Kidney glomerular epithelial cell (primary cell): Measurements from ENCODE around the gene CEP126.
"Not testable (repeated sequence)": the region's sequence is repeated elsewhere in the genome, so short reads cannot be mapped to it uniquely, and the experiment has no call there.

Source experiments
- DNase-seq: peaks from one replicate; lab custom pipeline; 2025; lab: John Stamatoyannopoulos, UW

CEP126 gene

DNA sequence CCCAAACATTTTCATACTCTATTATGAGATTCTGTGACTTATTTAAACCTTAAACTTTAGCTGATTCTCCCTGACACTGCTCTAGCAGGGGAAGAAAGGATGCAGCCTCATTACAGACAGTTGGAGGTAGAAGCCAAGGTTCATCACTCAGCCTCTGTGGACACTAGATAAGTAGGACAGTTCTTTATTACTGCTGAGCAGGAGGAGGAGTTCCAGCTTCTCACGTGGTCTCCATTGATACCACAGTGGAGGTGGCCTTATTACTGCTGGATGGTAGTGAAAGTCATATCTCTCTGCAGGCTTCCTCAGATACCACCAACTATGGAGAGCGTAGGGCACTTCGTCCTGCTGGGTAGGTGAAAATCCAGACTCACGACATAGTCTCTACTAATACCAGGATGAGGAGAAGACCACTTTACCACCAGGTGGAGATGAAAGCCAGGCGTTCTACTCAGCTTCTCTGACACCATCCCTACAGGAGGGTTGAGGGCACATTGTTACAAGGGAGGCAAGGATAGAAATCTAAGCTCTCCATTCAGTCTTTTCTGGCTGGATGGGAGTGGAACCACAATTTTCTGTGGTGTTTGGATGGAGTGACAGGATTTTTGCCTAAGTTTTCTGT lies 14.6 kb downstream of the CEP126 start:
- DNase-seq, result no peak

DNA sequence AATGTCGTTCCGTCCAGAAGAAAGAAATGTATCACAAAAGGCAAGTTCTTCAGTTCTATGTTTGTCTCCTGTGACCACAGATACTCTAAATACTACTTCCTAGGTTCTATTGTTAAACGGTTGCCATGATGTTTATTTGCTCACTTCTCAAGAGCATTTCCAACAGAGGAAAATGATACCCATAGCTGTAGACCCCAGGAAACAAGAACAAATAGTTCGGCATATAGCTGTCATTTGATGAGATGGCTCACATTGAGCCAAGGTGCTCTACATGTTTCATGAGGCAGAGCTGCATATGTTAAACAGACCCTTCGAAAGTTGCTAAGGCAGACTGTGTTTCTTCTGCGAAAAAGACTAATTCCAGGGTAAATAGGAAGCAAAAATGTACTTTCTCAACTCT lies 16.9 kb downstream of the CEP126 start:
- no peak for DNase-seq

DNA sequence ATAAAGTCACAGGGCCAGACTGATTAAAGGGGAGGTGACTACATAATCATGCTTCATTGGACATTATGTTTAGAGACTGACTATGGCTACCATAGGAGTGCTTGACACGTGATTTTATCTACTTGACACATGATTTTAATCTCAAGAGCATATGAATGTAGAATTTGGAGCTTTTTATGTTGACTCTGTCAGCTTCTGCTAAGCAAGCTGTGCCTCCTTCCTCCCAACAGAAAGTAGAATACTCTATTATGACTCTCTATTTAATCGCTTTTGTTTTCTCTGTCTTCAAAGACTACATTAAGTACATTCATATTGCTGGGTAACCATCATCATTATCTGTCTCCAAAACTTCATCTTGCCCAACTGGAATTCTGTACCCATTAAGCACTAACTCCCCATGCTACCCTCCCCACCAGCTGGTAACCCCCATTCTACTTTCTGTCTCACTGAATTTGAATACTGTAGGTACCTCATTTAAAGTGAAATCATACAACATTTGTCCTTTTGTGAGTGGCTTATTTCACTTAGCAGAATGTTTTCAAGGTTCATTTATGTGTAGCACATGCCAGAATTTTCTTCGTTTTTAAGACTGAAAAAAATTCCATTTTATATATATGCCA lies 26.2 kb downstream of the CEP126 start:
- no peak for DNase-seq

DNA sequence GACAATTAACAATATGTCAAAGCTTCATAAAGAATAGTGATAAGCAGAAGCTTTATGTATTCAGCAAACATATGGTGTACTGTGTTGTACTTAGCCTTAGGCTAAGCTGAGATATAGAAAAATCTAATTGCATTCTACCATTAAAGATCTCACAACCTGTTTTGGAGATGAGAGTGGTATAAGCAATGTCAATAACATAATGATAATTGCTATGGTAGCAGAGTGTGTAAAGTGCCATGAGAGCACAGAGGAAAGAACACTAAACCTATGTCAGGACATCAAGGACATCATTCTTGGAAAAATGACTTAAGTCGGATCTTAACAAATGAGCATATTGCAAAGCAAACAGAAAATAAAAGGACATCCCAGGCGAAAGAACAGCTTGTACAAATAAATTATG lies 30.1 kb downstream of the CEP126 start:
- no peak for DNase-seq

DNA sequence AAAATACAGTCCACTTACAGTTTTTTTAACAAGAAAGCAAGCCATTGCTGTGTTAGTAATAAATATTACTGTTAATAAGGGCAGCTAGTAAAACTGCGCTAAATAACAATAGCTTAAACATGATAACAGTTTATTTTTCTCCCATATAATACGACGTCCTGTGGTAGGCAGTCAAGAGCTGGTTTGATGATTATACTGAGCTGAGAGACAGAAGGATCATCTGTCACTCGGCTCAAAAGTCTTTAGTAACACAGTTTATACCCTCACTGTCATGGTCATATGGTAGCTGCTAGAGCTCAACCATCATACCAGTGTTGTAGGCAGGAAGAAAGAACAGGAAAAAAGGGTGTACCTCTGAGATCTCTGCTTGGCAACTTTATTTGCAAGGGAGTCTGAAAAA lies 30.6 kb downstream of the CEP126 start:
- DNase-seq, result no peak

DNA sequence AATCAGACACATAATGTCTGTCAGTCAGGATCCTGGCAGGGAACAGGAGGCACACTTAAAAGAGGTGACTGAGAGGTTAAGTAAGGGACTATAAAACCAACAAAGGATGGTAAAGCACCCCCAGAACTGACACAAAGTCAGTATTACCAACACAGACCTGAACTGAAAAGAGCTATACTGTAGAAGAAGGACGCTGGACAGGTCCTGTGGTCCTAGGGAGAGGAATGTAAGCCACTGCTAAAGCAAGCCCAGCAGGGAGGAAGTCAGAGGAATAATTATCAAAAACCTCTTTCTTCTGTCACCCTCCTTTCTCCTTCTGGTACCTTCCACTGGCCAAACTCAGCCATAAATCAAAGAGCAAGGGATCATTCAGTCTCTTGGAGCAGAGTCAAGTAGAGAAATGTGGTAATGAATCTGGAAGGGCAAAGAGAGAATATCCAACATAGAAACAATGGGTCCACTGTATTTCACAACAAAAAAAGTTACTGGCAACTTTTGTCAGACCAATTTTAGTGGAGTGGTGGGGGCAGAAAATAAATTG lies 34.9 kb downstream of the CEP126 start:
- DNase-seq, result no peak

DNA sequence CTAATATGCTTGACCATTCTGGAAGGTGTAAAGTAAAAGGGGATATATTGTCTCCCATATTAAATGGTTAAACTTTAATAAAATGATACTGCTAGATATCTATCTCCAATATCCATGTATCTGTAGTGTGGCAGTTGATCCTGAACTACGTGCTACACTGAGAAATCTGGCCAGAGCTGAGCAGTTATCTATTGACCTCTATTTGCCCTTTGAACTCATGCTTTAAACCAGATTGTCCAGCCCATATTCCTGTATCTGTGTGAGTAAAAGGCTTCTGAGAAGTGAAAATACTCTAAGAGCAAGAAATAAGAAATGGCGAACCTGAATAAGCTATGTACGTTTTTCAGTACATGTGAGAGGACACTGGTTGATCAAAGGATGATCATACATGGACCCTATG lies 40.5 kb downstream of the CEP126 start:
- DNase-seq, result no peak

DNA sequence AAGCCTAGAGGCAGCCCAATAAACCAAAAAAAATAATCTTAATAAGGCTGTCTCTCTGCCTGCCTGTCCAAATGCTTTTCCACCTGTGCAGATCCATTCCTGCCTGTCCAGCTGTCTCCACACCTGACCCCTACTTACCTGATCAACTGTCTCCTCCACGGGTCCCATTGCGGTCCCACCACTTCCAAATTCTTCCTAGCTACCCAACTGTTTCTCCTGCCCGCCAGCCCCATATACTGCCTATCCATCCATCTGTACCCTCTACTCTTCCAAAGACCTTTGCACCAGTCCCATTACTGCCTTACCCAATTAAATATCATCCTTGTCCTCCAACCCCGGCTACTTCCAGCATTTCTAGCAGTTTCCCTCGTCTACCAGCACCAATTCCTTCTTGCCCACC lies 40.9 kb downstream of the CEP126 start:
- DNase-seq, result no peak

DNA sequence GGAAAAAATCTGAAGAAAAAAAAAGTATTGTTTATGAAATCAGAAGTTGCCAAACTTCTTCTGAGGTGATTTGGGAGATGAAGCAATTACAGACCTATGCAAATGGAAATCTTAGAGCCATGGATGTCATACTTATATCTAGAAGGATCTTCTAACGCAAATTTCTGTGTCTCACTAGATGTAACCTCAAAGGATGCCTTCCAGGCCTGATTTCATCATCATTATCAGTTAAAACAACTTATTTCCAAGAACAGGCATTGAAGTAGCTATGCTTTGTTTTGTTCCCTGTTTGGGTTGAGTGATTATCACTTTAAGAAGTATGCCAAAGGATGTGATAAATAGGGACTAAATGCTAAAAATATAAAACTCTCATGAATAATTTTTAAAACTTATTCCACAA lies 45.4 kb downstream of the CEP126 start:
- DNase-seq, result no peak

DNA sequence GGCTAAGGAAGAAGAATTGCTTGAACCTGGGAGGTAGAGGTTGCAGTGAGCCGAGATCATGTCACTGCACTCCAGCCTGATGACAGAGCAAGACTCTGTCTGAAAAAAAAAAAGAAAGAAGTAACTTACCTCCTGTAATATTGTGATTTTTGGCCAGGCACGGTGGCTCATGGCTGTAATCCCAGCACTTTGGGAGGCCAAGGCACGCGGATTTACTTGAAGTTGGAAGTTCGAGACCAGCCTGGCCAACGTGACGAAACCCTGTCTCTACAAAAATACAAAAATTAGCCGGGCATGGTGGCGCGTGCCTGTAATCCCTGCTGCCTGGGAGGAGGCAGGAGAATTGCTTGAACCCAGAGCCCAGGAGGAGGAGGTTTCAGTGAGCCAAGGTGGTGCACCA lies 49.4 kb downstream of the CEP126 start:
- not testable (repeated sequence) for DNase-seq

DNA sequence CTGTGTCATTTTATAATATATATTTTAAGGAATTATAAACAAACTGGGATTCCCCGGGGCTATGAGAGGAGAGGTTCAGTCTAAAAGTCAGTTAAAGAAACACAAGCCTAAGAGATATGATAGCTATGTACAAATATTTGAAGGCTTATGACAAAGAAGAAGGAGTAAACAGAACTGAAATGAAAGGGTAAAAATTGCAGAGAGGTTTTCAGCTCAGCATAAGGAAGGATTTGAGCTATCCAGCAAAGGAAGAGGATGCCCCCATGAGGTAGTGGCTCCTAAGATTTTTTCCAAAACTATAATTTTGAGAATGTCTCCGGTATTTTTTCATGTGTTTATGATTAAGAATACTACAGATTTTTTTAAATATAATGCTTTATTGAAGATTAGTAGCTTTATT lies 59.4 kb downstream of the CEP126 start:
- no peak for DNase-seq

DNA sequence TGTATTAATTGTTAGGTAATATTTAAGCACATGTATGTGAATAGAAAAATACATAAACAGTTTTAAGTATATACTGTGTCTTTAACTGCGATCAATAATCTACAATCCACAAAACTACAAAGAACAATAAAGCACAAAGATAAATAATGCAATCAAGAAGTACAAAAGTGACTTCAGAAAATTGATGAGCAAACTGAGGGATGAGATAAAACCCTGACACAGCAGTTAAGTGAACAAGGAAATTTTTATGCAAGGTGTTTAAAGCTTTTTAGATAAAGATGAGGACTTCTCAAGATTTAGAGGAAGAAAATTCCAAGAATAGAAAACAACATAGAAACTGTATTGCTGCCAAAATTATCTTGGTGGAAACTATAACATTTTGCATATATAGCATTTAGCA lies 60.0 kb downstream of the CEP126 start:
- no peak for DNase-seq

DNA sequence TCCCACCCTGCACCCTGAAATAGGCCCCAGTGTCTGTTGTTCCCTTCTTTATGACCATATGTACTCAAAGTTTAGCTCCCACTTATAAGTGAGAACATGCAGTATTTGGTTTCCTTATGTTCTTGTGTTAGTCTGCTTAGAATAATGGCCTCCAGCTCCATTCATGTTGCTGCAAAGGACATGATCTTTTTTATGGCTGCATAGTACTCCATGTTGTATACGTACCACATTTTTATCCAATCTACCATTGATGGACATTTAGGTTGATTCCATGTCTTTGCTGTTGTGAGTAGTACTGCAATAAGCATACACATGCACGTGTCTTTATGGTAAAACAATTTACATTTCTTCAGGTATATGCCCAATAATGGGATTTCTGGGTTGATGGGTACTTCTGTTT lies 60.9 kb downstream of the CEP126 start:
- no peak for DNase-seq

DNA sequence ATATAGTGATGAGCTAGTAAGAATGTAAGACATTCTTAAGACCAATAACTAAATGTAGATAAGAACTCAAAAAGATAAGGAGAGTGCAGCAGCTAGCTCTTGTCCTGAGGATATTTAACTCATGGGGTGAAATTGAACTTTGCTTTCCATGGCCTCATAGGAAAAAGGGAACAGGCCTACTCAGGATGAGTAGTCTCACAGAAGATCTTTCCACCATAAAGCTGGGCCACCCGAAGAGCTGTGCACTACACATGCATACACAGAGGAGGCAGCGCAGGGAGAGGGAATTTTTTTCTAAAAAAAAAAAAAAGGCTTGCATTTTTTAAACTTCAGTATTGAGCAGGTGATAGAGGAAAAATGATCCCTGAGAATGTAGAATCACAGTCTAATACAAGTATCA lies 72.6 kb downstream of the CEP126 start:
- no peak for DNase-seq

DNA sequence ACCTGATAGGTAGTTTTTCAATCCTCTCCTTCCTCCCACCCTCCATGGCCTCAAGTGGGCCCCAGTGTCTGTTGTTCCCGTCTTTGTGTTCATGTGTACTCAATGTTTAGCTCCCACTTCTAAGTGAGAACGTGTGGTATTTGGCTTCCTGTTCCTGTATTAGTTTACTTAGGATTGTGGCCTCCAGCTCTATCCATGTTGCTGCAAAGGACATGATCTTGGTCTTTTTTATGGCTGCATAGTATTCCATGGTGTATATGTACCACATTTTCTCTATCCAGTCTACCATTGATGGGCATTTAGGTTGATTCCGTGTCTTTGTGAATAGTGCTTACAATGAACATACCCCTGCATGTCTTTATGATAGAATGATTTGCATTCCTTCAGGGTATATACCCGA lies 78.4 kb downstream of the CEP126 start:
- no peak for DNase-seq

DNA sequence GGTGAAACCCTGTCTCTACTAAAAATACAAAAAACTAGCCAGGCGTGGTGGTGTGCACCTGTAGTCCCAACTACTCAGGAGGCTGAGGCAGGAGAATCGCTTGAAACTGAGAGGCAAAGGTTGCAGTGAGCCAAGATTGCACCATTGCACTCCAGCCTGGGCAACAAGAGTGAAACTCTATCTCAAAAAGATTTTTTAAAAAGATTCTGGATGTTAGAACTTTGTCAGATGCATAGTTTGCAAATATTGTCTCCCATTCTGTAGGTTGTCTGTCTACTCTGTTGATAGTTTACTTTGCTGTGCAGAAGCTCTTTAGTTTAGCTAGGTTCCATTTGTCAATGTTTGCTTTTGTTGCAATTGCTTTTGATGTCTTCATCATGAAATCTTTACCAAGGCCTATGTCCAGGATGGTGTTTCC lies 79.3 kb downstream of the CEP126 start:
- DNase-seq, result not testable (repeated sequence)

DNA sequence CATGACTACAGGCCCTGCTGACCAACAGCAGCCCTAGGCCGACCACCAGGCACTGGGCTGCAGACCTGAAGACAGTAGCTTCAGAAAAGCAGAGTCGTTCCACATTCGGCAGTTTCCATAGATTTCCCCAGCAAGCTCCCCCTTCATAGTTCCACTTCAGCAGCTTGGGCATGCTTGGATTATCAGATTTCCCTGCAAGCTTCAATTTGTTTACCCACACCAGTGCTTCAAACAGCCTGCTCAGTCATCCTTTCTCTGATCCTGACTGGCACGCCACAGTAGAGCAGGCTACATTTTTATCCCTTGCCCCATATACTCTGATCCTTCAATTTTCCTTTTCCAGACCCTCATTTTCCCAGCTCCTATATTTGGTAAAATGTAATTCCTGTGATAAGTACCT lies 81.3 kb downstream of the CEP126 start:
- no peak for DNase-seq

DNA sequence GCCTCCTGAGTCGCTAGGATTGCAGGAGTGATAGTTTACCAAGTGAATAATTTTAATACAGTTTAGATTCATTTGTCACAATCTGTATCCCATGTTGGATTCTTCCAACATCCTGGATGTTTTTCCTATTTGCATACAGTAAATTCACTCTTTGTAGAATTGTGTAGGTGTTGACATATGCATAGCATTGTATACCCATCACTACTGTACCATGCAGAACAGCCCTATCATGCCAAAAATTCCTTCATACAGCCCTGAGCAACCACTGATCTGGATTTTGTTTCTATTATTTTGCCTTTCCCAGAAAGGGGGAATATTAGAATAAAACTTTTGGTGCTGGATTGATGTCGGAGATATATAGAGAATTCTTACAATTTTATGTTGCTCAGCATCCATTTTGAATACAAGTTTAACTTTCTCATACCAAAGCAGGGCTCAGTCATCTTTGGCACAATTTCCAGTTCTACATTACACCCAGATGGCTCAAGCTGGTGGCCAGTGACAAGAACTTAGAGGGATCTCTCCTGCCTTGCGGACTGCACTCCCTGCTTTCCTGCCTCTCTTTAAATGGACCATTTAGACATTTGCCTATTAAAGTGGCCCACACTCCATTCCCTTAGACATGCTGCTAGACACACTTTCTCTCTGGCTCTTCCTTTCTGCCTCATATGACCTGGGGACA lies 87.0 kb downstream of the CEP126 start:
- no peak for DNase-seq

DNA sequence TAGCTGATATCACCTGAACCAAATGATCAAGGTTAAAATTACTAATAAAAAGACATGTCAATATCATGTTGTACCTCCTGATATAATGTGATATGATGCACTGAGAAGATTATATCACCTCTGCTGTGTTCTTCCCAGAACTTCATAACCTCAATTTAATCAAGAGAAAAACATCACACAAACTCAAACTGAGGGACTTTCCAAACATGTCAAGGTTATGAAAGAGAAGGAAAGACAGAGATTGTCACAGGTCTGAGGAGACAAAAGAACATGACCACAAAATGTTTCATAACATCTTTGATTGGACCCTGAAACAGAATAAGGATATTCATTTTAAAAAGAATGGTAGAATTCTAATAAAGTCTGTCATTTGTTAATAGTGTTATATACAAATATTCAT lies 89.4 kb downstream of the CEP126 start:
- no peak for DNase-seq

DNA sequence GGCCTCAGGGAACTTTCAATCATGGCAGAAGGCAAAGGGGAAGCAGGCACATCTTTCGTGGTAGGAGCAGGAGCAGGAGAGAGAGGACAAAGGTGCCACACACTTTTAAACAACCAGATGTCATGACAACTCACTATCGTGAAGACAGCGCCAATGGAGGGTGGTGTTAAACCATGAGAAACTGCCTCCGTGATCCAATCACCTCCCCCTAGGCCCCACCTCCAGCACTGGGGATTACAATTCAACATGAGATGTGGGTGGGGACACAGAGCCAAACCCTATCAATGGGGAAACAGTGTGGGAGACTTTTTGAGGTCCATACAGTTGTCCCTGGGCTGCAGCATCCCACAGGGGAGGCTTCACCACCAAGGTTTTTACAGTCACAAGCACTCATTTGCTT lies 90.5 kb downstream of the CEP126 start:
- DNase-seq, result no peak

DNA sequence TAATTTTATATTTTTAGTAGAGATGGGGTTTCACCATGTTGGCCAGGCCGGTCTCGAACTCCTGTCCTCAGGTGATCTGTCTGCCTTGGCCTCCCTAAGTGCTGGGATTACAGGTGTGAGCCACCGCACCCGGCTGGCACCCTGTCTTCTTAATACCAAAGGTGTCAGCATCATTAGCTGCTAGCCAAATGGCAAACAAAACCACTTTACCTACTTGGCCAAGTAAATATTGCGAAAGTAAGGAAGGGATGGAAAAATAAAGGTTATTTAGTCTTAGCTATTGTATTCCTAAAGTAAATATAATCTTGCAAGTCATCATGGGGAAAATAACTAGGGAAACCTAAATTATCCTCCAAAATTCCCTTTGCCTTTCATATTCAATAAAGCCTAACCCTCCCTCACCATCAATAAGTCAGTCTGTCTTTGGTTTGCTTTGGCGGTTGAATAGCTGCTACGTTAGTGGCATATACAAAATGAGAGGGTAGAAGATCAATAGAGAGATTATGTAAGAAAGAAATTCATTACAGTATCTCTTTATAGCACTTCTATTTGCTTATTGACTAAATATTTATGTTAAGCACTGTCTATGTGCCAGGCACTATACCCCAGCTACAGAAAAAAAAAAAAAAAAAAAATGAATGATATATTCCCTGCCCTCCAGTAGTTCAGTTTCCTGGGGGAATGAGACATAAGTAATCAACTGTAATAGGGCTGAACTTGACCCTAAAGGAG lies 92.2 kb downstream of the CEP126 start:
- DNase-seq, result no peak

DNA sequence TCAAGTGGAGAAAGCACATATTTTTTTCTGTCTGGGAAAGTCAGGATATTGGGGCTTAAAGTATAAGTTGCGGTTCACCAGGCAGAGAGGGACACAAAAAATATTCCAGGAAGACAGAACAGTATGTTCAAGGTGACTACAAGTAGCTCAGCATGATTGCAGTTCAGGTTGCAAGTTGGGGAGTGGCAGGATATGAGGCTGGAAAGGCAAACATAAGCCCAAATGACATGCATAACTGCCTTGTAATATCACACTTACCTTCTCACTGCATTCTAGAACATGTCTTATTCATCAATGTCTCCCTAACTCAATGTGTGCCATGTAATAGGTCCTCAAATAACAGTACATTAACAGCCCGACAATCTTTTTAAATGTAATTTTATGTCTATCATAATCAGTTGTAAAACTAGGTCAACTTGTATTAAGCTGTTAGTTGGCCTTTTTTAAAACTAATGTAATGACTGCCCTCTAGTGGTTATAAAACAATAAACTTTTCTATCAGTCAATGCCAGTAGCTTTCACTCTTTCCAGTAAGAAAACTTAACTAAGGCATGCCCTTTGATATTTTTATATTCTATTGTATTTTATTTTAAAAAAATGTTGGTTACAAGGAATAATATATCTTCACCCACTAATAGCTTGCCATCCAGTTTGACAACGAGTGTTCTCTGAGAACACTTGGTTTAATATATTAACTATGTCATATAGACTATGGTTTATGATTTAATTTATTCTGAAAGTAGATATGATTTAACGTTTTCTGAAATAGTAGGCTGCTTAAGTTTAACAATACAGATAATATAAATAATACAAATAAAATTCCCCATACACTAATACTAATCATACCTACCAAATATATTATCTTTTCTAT lies 93.0 kb downstream of the CEP126 start:
- DNase-seq, result peak; percentile 93
